ENCODE measurements around the gene SAMD13.

GRCh38 chr1:84269306-84269705 is 32.2 kb upstream of the SAMD13 start:
- TF ChIP-seq NFIC (IDR thresholded peaks at IDR 0.05), result no peak
- TF ChIP-seq EP300 (IDR thresholded peaks at IDR 0.05; ENCODE audit: borderline replicate concordance), result no peak
- no peak for TF ChIP-seq TAF1 (IDR thresholded peaks at IDR 0.05; ENCODE audit: low read depth)
- TF ChIP-seq CREB1 (IDR thresholded peaks at IDR 0.05; ENCODE audit: low read depth), result no peak
- TF ChIP-seq REST (IDR thresholded peaks at IDR 0.05; ENCODE audit: low read depth), result no peak
- no peak for TF ChIP-seq CEBPB (IDR thresholded peaks at IDR 0.05)

Data from Ishikawa (cell line).